ENCODE results near the gene PPM1A.

DNA sequence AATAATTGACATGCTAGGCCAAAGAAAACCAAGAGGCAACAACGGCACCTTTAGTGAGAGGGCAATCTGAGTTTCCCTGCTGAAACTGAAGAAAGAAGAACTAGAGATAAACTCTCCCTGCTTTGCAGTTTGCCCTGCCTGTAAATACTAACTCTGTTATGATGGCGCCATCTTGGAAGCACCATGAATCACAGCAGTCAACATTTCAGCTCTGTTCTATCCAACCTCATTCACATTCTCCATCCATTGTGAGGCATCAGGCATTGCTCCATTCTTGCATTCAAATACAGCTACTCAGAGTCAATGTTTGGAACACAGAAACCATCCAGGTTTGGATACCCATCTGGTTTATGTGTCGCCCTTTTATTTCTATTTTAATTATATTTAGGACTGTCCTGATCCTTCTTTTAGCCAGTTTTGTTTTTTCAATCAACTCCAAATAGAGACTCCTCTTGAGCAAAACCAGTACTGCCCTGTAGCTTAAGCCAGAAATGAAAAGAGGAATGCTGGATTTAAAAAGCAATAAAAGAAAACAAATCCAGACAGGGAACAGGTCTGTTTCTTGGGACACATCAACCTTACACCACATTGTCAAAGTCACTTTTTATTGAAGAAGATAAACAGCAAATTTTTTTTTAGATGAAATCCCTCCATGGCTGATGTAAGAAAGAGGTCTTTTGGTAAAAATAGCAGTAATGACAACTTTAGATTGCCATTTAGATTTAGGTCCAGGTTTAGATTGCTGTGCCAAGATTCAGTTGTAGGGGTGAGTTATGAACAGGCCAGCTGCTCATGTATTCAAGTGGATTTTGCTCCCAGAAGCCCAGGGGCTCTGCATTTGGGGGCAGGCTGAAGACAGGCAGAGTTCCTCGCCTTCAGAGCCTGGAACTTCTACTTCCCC is 33.3 kb upstream of the PPM1A start:
- TF ChIP-seq POLR2A (IDR thresholded peaks at IDR 0.05; ENCODE audit: low read depth, low read length) (no peak), TAF1 (IDR thresholded peaks at IDR 0.05; ENCODE audit: borderline replicate concordance, low read depth, low read length) (no peak)
